Common myeloid progenitor, CD34-positive (primary cell): ENCODE measurements around the gene UBE2H.

Source experiments
- CTCF ChIA-PET: fragments of 350-600 bp; sonication (Branson Sonifier 250); formaldehyde crosslinking; loops from one replicate; lab custom pipeline; 2021; ENCODE audit warnings: antibody characterized with exemption; lab: Charles Lee
- POLR2A ChIA-PET: fragments of 350-600 bp; sonication (Branson Sonifier 250); formaldehyde crosslinking; loops from one replicate; lab custom pipeline; 2021; ENCODE audit warnings: antibody characterized with exemption; lab: Charles Lee
- DNase-seq, 3 donors: peaks; one replicate each; pipeline versions ENCODE4 v3.0.0 to v3.0.0-alpha.2; 2013
- H3K27ac ChIP-seq, 2 experiments: 1 replicate in 1 of 2; 2 replicates in 1 of 2; pipeline ENCODE4 v1.7.0; 2013; ENCODE audit warnings: inconsistent platforms in 2 of 2, low read length in 2 of 2, mild to moderate bottlenecking in 2 of 2, low read depth in 1 of 2, moderate library complexity in 1 of 2; ENCODE audit not compliant: severe bottlenecking in 2 of 2, insufficient read depth in 1 of 2, poor library complexity in 1 of 2
- H3K27me3 ChIP-seq, 5 experiments: replicated peaks in 2 of 5; 1 replicate in 3 of 5; 2 replicates in 2 of 5; pipeline versions ENCODE4 v1.6.1 to v1.7.0; 2013; ENCODE audit warnings: low read length in 4 of 5, mild to moderate bottlenecking in 2 of 5, moderate library complexity in 2 of 5, inconsistent platforms in 1 of 5; ENCODE audit not compliant: insufficient read depth in 5 of 5, control insufficient read depth in 4 of 5
- H3K36me3 ChIP-seq, 4 experiments: 1 replicate in 2 of 4; 2 replicates in 2 of 4; pipeline versions ENCODE4 v1.6.1 to v1.7.0; 2013; ENCODE audit warnings: low read length in 3 of 4, control low read depth in 1 of 4, mild to moderate bottlenecking in 1 of 4; ENCODE audit not compliant: control insufficient read depth in 4 of 4, insufficient read depth in 4 of 4
- H3K4me1 ChIP-seq, 4 experiments: 1 replicate in 3 of 4; 2 replicates in 1 of 4; pipeline versions ENCODE4 v1.6.1 to v1.7.1; 2013; ENCODE audit warnings: low read length in 3 of 4, mild to moderate bottlenecking in 3 of 4, control low read depth in 1 of 4, inconsistent platforms in 1 of 4, moderate library complexity in 1 of 4; ENCODE audit not compliant: control insufficient read depth in 4 of 4, insufficient read depth in 4 of 4; ENCODE audit errors: control extremely low read depth in 1 of 4
- H3K4me3 ChIP-seq, 7 experiments: 1 replicate in 4 of 7; 2 replicates in 3 of 7; pipeline versions ENCODE4 v1.5.1 to v1.7.0; 2013; ENCODE audit warnings: mild to moderate bottlenecking in 7 of 7, low read length in 6 of 7, moderate library complexity in 6 of 7, inconsistent platforms in 2 of 7, low read depth in 2 of 7, control low read depth in 1 of 7; ENCODE audit not compliant: insufficient read depth in 4 of 7, control insufficient read depth in 1 of 7; ENCODE audit errors: extremely low read depth in 1 of 7
- H3K9me3 ChIP-seq, 5 experiments: 1 replicate in 4 of 5; 2 replicates in 1 of 5; pipeline versions ENCODE4 v1.6.1 to v1.7.1; 2013; ENCODE audit warnings: low read length in 4 of 5, mild to moderate bottlenecking in 2 of 5, inconsistent platforms in 1 of 5, low read depth in 1 of 5, moderate library complexity in 1 of 5; ENCODE audit not compliant: control insufficient read depth in 4 of 5, insufficient read depth in 2 of 5; ENCODE audit errors: control extremely low read depth in 1 of 5
- WGBS: methylation state at CpG from one replicate; pipeline ENCODE4 v1.1.5; 2013; ENCODE audit not compliant: insufficient coverage; 5-methylcytosine and 5-hydroxymethylcytosine counted together

UBE2H gene

GRCh38 chr7:129855234-129855673, 97.5 kb downstream of the UBE2H start:
- H3K9me3 ChIP-seq, result no peaks in the 10 kb centered on the region
- ChIA-PET POLR2A (interaction anchor here (0.6 kb wide), 1 partner anchor 241 kb away, joined by 5 read pairs; no protein-coding TSS in a partner anchor), CTCF (interaction anchor here (1.1 kb wide), 1 partner anchor 26 kb away, joined by 3 read pairs; no protein-coding TSS in a partner anchor)
- no peak for DNase-seq
- no peaks in the 10 kb centered on the region for H3K27me3 ChIP-seq
- H3K27ac ChIP-seq, result no peak overlapping the region
- peaks cover 15 to 46% (median 33%) of the 10 kb centered on the region in 4 experiments for H3K4me1 ChIP-seq
- WGBS, result 100% methylated on average over 1 of the region's 6 CpGs
- peaks cover 0 to 9% (median 5%) of the 10 kb centered on the region in 4 experiments for H3K36me3 ChIP-seq
- H3K4me3 ChIP-seq, result no peak overlapping the region

GRCh38 chr7:129854401-129854800, 98.4 kb downstream of the UBE2H start:
- Histone ChIP-seq H3K36me3 (peaks cover 0 to 9% (median 5%) of the 10 kb centered on the region in 4 experiments), H3K4me3 (no peak overlapping the region), H3K27me3 (no peaks in the 10 kb centered on the region), H3K27ac (no peak overlapping the region), H3K4me1 (peaks cover 10 to 38% (median 25%) of the 10 kb centered on the region in 4 experiments), H3K9me3 (no peaks in the 10 kb centered on the region)
- no peak for DNase-seq
- ChIA-PET CTCF (no interaction called here), POLR2A (no interaction called here)
- 100% methylated on average over 1 of the region's 1 CpG for WGBS

- Histone ChIP-seq H3K4me3 (peak overlapping the region in 1 of 7 experiments; percentile 4), H3K9me3 (no peaks in the 10 kb centered on the region), H3K27ac (no peak overlapping the region), H3K36me3 (peaks cover 0 to 9% (median 5%) of the 10 kb centered on the region in 4 experiments), H3K4me1 (peaks cover 7 to 31% (median 19%) of the 10 kb centered on the region in 4 experiments), H3K27me3 (no peaks in the 10 kb centered on the region)
- DNase-seq, result peak in 1 of 3 donors; percentile 23
- 70% methylated on average over 2 of the region's 6 CpGs for WGBS
- CTCF ChIA-PET, result interaction anchor here (0.8 kb wide), 1 partner anchor 23 kb away, joined by 3 read pairs; no protein-coding TSS in a partner anchor
- POLR2A ChIA-PET, result no interaction called here
Observed at GRCh38 chr7:129853661-129854268, 99.0 kb downstream of the UBE2H start.

GRCh38 chr7:129851809-129852208, 101.0 kb downstream of the UBE2H start:
- POLR2A ChIA-PET, result no interaction called here
- H3K27me3 ChIP-seq, result no peaks in the 10 kb centered on the region
- DNase-seq, result no peak
- no peaks in the 10 kb centered on the region for H3K9me3 ChIP-seq
- no peak overlapping the region for H3K27ac ChIP-seq
- no CpG with 5 or more reads among the region's 3 CpGs for WGBS
- H3K36me3 ChIP-seq, result peaks cover 0 to 8% (median 4%) of the 10 kb centered on the region in 4 experiments
- peaks cover 0 to 16% (median 6%) of the 10 kb centered on the region in 4 experiments for H3K4me1 ChIP-seq
- CTCF ChIA-PET, result interaction anchor here (0.9 to 1.9 kb wide), 5 partner anchors 11 to 27 kb away, joined by 3 to 7 read pairs (median 4); no protein-coding TSS in a partner anchor
- H3K4me3 ChIP-seq, result no peak overlapping the region

- Histone ChIP-seq H3K27ac (no peak overlapping the region), H3K9me3 (no peaks in the 10 kb centered on the region), H3K27me3 (no peaks in the 10 kb centered on the region), H3K36me3 (peaks cover 0 to 4% (median 2%) of the 10 kb centered on the region in 4 experiments), H3K4me3 (no peak overlapping the region), H3K4me1 (peaks cover 0 to 21% (median 8%) of the 10 kb centered on the region in 4 experiments)
- ChIA-PET POLR2A (no interaction called here), CTCF (interaction anchor here (0.8 to 1.9 kb wide), 6 partner anchors 10 to 26 kb away, joined by 3 to 7 read pairs (median 4); no protein-coding TSS in a partner anchor)
- no CpG with 5 or more reads among the region's 5 CpGs for WGBS
- no peak for DNase-seq
Observed at GRCh38 chr7:129851174-129851573, 101.6 kb downstream of the UBE2H start.

GRCh38 chr7:129848436-129848835, 104.3 kb downstream of the UBE2H start:
- CTCF ChIA-PET, result no interaction called here
- DNase-seq, result no peak

GRCh38 chr7:129845972-129846327, 106.8 kb downstream of the UBE2H start:
- H3K4me3 ChIP-seq, result no peak overlapping the region
- DNase-seq, result peak in 2 of 3 donors; percentile 40 to 55
- H3K4me1 ChIP-seq, result peaks cover 13 to 39% (median 22%) of the 10 kb centered on the region in 4 experiments
- peaks cover 0 to 3% (median 0%) of the 10 kb centered on the region in 4 experiments for H3K36me3 ChIP-seq
- no peak overlapping the region for H3K27ac ChIP-seq
- H3K9me3 ChIP-seq, result no peaks in the 10 kb centered on the region
- ChIA-PET POLR2A (no interaction called here), CTCF (interaction anchor here (0.6 to 1.8 kb wide), 3 partner anchors 15 to 772 kb away, joined by 3 to 5 read pairs (median 4); no protein-coding TSS in a partner anchor)
- no CpG with 5 or more reads among the region's 1 CpG for WGBS
- no peaks in the 10 kb centered on the region for H3K27me3 ChIP-seq

More at GRCh38 chr7:129848436-129848835, 104.3 kb downstream of the UBE2H start:
- no peaks in the 10 kb centered on the region for H3K36me3 ChIP-seq
- H3K27ac ChIP-seq, result no peak overlapping the region
- no peaks in the 10 kb centered on the region for H3K9me3 ChIP-seq
- H3K4me1 ChIP-seq, result peaks cover 13 to 37% (median 23%) of the 10 kb centered on the region in 4 experiments
- POLR2A ChIA-PET, result no interaction called here
- no CpG with 5 or more reads among the region's 2 CpGs for WGBS
- no peaks in the 10 kb centered on the region for H3K27me3 ChIP-seq
- H3K4me3 ChIP-seq, result no peak overlapping the region
